ENCODE measurements around the gene TMEM9.

- no peak for TF ChIP-seq POLR2A (IDR thresholded peaks at IDR 0.05)
- no peak for TF ChIP-seq CTCF (IDR thresholded peaks at IDR 0.05)
Observed at GRCh38 chr1:201115390-201115937, 38.8 kb downstream of the TMEM9 start.
